GM21619 (cell line): ENCODE data around the gene CEACAM3.

Experiments used
- ATAC-seq: cut with Tn5 transposase; IDR thresholded peaks from one replicate; pipeline ENCODE4 v1.9.1; 2021; ENCODE audit not compliant: unreplicated experiment

The CEACAM3 gene

DNA sequence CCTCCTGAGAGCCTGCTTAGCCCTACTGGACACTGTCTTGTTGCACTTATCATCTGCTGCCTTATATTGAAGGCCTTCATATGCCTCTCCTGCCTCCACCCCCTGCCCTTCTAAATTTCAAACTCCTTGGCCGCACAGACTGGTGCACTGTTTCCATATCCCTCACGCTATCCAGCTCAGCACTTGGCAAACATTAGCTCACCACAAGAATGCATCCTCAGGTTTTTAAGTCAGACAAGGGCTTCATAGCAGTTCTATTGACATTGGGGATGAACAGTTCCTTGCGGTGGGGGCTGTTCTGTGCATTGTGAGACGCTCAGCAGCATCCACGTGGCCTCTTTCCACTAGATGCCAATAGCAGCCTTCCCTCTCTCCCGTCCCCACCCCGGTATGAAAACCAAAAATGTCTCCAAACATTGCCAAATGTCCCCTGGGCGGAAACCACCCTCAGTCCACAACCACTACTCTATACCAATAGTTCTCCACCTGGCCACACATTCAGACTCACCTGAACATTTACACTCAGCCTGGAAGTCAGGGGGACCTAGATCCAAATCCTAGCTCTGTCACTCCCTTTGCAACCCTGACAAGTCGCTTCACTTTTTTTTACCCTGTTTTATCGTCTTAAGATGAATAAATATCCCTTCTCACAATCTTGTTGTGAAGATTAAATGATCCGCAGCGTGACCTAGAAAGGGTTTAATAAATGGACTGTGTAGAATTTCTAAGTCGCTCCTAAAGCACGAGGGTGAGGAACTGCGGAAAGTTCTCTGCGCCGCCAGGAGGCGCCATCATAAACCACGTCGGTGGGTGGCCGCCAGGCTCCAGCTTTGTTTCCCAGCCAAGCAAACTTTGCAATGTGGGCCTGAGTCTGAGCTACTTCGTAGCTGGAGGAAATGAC lies 3.6 kb upstream of the CEACAM3 start:
- no peak for ATAC-seq

DNA sequence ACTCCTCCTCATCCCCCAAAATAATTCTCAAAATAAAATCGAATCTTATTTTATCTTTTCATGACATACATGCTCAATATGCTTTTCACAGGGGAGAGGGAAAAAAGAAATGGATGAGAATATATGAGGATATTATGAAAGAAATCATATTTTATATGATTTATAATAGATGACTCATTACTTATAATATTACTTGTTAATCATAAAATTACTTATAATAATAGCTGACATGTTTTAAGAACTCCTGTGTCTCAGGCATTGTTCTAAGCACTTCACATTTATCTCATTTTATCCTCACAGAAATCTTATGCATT lies 3.0 kb upstream of the CEACAM3 start:
- ATAC-seq: no peak

- no peak for ATAC-seq
Measured at GRCh38 chr19:41795031-41795461, 1.3 kb upstream of the CEACAM3 start.

DNA sequence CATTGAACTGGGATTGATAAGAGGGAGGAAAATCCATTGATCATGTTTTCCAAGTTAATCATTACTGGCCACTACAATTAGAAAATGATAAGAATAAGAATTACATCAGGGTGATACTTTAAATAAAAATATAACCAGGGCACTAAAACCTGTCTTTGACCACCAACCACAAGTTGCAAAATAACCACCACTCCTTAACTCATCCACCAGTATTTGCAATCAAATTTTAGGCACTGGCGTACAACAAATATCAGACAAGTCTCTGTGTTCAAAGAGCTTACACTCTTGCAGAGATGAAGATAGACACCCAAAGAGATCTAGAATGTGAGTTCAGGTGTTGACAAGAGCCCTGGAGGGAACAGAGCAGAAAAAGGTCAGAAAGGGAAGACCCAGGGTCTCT lies 514 bp downstream of the CEACAM3 start:
- ATAC-seq: no peak

DNA sequence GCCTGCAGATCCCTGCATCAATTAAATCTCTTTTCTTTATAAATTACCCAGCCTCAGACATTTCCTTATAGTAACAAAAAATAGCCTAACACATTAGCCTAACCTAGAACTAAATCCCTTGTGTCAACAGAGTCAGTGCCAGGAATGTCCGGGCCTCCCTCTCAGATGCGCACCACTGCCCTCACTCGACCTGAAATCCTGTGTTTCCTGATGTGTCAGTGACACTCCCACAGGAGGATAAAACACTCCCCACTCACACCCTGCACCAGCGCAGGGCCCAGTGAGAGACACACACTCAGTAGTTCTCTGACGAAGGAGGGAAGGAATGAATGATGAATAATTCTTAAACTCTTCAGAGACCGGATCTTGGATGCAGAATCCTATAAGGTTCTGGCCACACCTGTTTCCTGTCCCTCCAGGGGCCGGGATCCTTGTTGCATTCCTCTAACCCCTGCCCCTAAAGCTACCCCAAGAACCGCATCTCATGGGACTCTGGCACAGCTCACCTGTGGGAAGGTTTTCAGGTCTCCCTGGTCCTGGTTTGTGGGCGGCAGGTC lies 3.1 kb downstream of the CEACAM3 start:
- ATAC-seq: no peak

GRCh38 chr19:41801031-41801430 lies 4.6 kb downstream of the CEACAM3 start:
- no peak for ATAC-seq

DNA sequence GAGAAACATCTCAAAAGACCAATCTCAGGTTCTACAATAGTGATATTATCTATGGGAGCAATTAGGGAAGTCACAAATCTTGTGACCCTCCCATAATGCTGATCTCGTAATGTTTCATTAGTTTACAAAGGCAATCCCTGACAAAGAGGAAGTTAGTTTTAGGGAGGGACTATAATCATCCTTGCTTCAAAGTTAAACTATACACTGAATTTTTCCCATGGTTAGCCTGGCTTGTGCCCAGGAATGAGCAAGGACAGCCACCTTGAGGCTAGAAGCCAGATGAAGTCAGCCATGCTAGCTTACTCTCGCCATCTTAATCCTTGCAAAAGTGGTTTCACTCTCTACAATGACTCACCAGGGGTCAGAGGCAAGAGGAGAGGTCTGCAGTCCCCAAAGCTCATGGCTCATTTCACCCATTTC lies 5.4 kb downstream of the CEACAM3 start:
- ATAC-seq: no peak

- ATAC-seq: no peak
Measured at GRCh38 chr19:41802770-41803169, 6.4 kb downstream of the CEACAM3 start.

DNA sequence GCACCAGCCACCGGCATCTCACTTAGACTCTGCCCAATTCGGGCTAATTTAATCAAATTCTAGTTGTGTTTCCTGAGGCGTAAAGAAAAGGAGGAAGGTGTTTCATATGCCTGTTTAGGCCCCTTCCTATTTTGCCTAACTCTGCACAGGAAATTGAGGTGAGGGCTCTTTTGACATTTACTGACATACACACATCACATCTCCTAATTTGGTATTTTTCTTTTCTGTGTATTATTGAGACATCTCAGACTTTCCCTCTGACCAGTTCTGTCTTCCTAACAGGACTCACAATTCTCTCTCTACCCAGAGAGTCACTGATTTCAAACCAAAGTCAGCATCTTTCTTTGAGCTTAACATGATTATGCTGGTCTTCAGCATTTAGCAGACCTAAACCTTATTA lies 7.9 kb downstream of the CEACAM3 start:
- ATAC-seq: no peak

GRCh38 chr19:41807176-41807575 lies 10.8 kb downstream of the CEACAM3 start:
- no peak for ATAC-seq

GRCh38 chr19:41808663-41809566 lies 12.5 kb downstream of the CEACAM3 start:
- no peak for ATAC-seq

DNA sequence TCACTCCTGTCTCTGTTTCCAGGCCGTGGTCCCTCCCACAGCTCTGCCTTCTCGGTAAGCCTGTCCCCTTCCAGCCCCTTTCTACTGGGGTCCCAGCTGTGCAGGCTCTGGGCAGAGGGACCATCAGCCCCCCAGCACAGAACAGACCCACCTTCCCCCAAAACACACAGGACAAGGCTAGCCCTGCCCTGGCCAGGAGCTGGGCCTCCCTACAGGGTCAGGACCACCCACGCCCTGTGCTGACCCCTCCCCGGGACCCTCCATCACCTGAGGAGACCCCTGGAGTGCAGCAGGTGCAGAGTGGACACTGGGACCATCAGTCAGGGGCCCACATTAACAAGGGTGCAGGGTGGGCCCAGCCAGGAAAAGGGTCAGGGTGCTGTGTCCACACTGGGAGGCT lies 13.9 kb downstream of the CEACAM3 start:
- ATAC-seq: no peak

GRCh38 chr19:41811036-41811435 lies 14.6 kb downstream of the CEACAM3 start:
- no peak for ATAC-seq

GRCh38 chr19:41811981-41812380 lies 15.6 kb downstream of the CEACAM3 start:
- no peak for ATAC-seq

GRCh38 chr19:41813911-41814310 lies 17.5 kb downstream of the CEACAM3 start:
- ATAC-seq: no peak

GRCh38 chr19:41815301-41815700 lies 18.9 kb downstream of the CEACAM3 start:
- ATAC-seq: no peak

DNA sequence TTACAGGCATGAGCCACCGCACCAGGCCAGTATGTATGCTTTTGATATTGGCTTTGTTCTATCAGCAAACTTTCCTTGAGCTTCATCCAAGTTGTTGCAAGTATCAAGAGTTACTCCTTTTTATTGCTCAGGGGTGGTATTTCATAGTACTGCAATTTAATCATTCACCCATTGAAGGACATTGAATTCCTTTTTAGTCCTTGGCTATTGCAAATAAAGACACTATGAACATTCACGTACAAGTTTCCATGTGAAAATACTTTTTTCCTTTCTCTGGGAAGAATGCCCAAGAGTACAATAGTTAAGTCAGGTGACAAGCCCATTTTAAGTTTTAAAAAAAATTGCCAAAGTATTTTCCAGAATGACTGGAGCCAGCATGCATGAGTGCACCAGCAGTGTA lies 20.4 kb downstream of the CEACAM3 start:
- no peak for ATAC-seq

- no peak for ATAC-seq
Measured at GRCh38 chr19:41821003-41821735, 24.8 kb downstream of the CEACAM3 start.

DNA sequence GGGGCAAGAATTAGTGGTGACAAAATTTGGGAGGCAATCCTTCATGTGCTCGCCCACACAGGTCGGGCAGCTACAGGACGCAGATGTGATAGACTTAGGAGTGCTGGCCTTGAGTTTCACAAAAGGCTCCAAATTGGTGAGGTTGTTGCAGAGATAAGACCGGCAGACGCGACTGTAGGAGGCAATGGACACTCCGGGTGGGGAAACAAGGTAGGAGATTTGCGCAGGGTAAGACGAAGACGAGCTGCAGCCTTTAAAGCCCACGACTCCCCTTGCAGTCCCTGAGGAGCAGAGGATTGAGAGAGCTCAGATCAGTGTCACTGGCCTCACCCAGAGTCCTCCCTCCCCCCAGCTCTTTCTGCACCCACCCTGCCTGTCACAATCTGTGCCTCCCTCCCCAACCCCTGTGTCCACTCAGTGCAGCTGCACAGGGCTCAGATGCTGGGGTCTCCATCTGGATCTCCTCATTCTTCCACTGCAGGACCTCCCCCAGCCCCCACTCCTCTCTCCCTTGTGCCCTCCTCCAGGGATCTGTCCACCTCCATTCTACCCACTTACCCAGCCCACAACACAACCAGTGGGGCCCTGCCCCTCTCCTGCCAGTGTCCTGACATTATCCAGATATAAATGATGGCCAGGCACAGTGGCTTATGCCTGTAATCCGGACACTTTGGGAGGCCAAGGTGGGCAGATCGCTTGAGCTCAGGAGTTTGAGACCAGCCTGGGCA lies 41.8 kb downstream of the CEACAM3 start:
- no peak for ATAC-seq

DNA sequence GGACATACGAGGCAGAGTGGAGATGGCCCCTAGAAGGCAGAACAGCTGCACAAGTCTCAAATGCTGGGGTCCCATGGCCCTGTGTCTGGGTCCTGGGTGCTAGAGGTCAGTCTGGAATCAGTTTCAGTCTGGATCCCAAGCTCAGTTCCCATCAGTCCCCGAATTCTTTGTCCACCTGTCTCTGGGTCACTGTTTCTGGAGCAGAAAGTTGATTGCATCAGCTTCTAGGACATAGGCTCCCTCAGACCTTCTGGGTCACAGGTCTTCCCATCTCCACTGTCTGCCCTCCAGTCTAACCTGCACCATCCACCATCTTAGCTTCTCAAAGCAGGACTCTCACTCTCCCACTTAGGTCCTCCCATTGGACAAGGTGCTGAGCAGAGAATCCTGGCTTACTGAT lies 42.8 kb downstream of the CEACAM3 start:
- ATAC-seq: no peak
